H1 (cell line): ENCODE results near the gene CAMTA1. TPM values are rescaled to one million over a fixed set of nuclear protein-coding genes. Genes with fewer than 3 reads are reported as not detected.
A peak's percentile ranks its signal among the peaks of the same experiment; 100 is the strongest.

Source experiments
- CTCF ChIA-PET: fragments of 300-600 bp; sonication (Branson Sonifier 250); formaldehyde crosslinking; loops from one replicate; lab custom pipeline; 2021; ENCODE audit not compliant: partially characterized antibody; lab: Charles Lee
- POLR2A ChIA-PET: fragments of 300-600 bp; sonication (Branson Sonifier 250); formaldehyde crosslinking; loops from one replicate; lab custom pipeline; 2021; ENCODE audit warnings: inconsistent platforms; ENCODE audit not compliant: partially characterized antibody; lab: Charles Lee
- DNase-seq, 2 experiments: peaks; one replicate each; pipeline versions ENCODE4 v3.0.0 to v3.0.0-alpha.2; 2010 to 2022; ENCODE audit warnings: low spot score in 2 of 2, low read depth in 1 of 2, mixed read lengths in 1 of 2
- FAIRE-seq: peaks from 2 replicates; lab custom pipeline; 2011; peaks lifted over from hg19 to GRCh38; lab: Jason Lieb, UNC
- H2AFZ ChIP-seq: 2 replicates; pipeline ENCODE4 v1.8.1; 2012; ENCODE audit warnings: low read length, inconsistent platforms
- H2AK5ac ChIP-seq: 2 replicates; pipeline ENCODE4 v1.6.1; 2013; ENCODE audit warnings: low read depth, low read length
- H2BK120ac ChIP-seq: replicated peaks from 2 replicates; pipeline ENCODE3; 2013; ENCODE audit warnings: low read depth, low read length, inconsistent platforms
- H2BK12ac ChIP-seq: 2 replicates; pipeline ENCODE4 v1.6.1; 2013; ENCODE audit warnings: low read depth, low read length
- H2BK15ac ChIP-seq: 2 replicates; pipeline ENCODE4 v1.6.1; 2013; ENCODE audit warnings: low read length
- H2BK20ac ChIP-seq: 2 replicates; pipeline ENCODE4 v1.6.1; 2013; ENCODE audit warnings: low read length
- H2BK5ac ChIP-seq: 2 replicates; pipeline ENCODE4 v1.6.1; 2013; ENCODE audit warnings: low read depth, low read length
- H3K14ac ChIP-seq: 2 replicates; pipeline ENCODE4 v1.6.1; 2013; ENCODE audit warnings: inconsistent platforms; ENCODE audit not compliant: insufficient read length
- H3K18ac ChIP-seq: 2 replicates; pipeline ENCODE4 v1.6.1; 2013; ENCODE audit warnings: low read length; ENCODE audit errors: extremely low read depth
- H3K23ac ChIP-seq: 2 replicates; pipeline ENCODE4 v1.6.1; 2013; ENCODE audit warnings: inconsistent platforms; ENCODE audit not compliant: insufficient read length
- H3K23me2 ChIP-seq: 2 replicates; pipeline ENCODE4 v1.6.1; 2013; ENCODE audit warnings: low read depth, low read length
- H3K27ac ChIP-seq: 2 replicates; pipeline ENCODE4 v1.6.1; 2011; ENCODE audit warnings: low read depth, low read length, inconsistent platforms
- H3K27me3 ChIP-seq, 4 experiments: replicated peaks in 1 of 4; 1 replicate in 1 of 4; 2 replicates in 3 of 4; pipeline versions ENCODE4 v1.6.1 to v1.8.1; 2011 to 2013; ENCODE audit warnings: low read length in 3 of 4, mild to moderate bottlenecking in 3 of 4, inconsistent platforms in 2 of 4, mixed read lengths in 2 of 4, moderate library complexity in 1 of 4; ENCODE audit not compliant: control insufficient read depth in 3 of 4, insufficient read depth in 3 of 4; ENCODE audit errors: extremely low read depth in 1 of 4
- H3K36me3 ChIP-seq, 4 experiments: 2 replicates each; pipeline versions ENCODE4 v1.6.1 to v1.8.1; 2011 to 2013; ENCODE audit warnings: mild to moderate bottlenecking in 4 of 4, low read length in 3 of 4, moderate library complexity in 2 of 4, control low read depth in 1 of 4, inconsistent platforms in 1 of 4; ENCODE audit not compliant: insufficient read depth in 4 of 4, control insufficient read depth in 2 of 4
- H3K4ac ChIP-seq: replicated peaks from 2 replicates; pipeline ENCODE3; 2013; ENCODE audit warnings: low read length, low read depth, mixed read lengths, inconsistent platforms; ENCODE audit not compliant: insufficient read length
- H3K4me1 ChIP-seq, 4 experiments: replicated peaks in 1 of 4; 1 replicate in 1 of 4; 2 replicates in 3 of 4; pipeline versions ENCODE4 v1.6.1 to v1.8.1; 2011 to 2013; ENCODE audit warnings: low read length in 3 of 4, inconsistent platforms in 2 of 4, mixed read lengths in 1 of 4; ENCODE audit not compliant: insufficient read depth in 4 of 4, control insufficient read depth in 3 of 4
- H3K4me2 ChIP-seq, 2 experiments: 2 replicates each; pipeline versions ENCODE4 v1.6.1 to v1.8.1; 2011 to 2013; ENCODE audit warnings: low read depth in 2 of 2, low read length in 2 of 2, control low read depth in 1 of 2, inconsistent platforms in 1 of 2, mild to moderate bottlenecking in 1 of 2; ENCODE audit not compliant: insufficient read depth in 1 of 2
- H3K4me3 ChIP-seq, 4 experiments: fragments of 200-600, 300-600 bp in 1 of 4; sonication (generic), shearing (Covaris generic), sonication (Bioruptor Twin) in 1 of 4; 2 replicates each; pipeline versions ENCODE4 v1.5.1 to v1.8.1; 2011 to 2016; ENCODE audit warnings: low read length in 4 of 4, low read depth in 3 of 4, control low read depth in 2 of 4, inconsistent platforms in 2 of 4, mild to moderate bottlenecking in 2 of 4, mixed read lengths in 1 of 4, moderate library complexity in 1 of 4; ENCODE audit not compliant: insufficient read depth in 2 of 4; ENCODE audit errors: extremely low read depth in 1 of 4
- H3K56ac ChIP-seq: replicated peaks from 2 replicates; pipeline ENCODE3; 2013; ENCODE audit warnings: low read depth, mild to moderate bottlenecking, mixed read lengths, low read length, inconsistent platforms; ENCODE audit not compliant: insufficient read length
- H3K79me1 ChIP-seq: 2 replicates; pipeline ENCODE4 v1.6.1; 2013; ENCODE audit warnings: low read depth, low read length, control low read depth
- H3K79me2 ChIP-seq, 2 experiments: 2 replicates each; pipeline versions ENCODE4 v1.6.1 to v1.8.1; 2012 to 2013; ENCODE audit warnings: low read length in 2 of 2, mild to moderate bottlenecking in 2 of 2, inconsistent platforms in 1 of 2; ENCODE audit not compliant: insufficient read depth in 2 of 2, control insufficient read depth in 1 of 2
- H3K9ac ChIP-seq, 4 experiments: replicated peaks in 1 of 4; 1 replicate in 1 of 4; 2 replicates in 3 of 4; pipeline versions ENCODE4 v1.6.1 to v1.8.1; 2011 to 2013; ENCODE audit warnings: low read depth in 3 of 4, low read length in 3 of 4, control low read depth in 2 of 4, mild to moderate bottlenecking in 2 of 4, moderate library complexity in 2 of 4, inconsistent platforms in 1 of 4; ENCODE audit errors: extremely low read depth in 1 of 4
- H3K9me3 ChIP-seq, 2 experiments: 2 replicates each; pipeline versions ENCODE4 v1.6.1 to v1.8.1; 2012 to 2013; ENCODE audit warnings: mild to moderate bottlenecking in 2 of 2, moderate library complexity in 2 of 2, control low read depth in 1 of 2, inconsistent platforms in 1 of 2, low read depth in 1 of 2, low read length in 1 of 2, mixed read lengths in 1 of 2; ENCODE audit not compliant: insufficient read depth in 2 of 2
- H4K20me1 ChIP-seq, 2 experiments: replicated peaks in 1 of 2; 2 replicates each; pipeline versions ENCODE3 to v1.8.1; 2011 to 2013; ENCODE audit warnings: inconsistent platforms in 2 of 2, low read length in 2 of 2, mild to moderate bottlenecking in 1 of 2; ENCODE audit not compliant: insufficient read depth in 2 of 2, control insufficient read depth in 1 of 2
- H4K5ac ChIP-seq: 2 replicates; pipeline ENCODE4 v1.6.1; 2013; ENCODE audit warnings: low read length, low read depth, mixed read lengths, inconsistent platforms; ENCODE audit not compliant: insufficient read length
- H4K8ac ChIP-seq: 2 replicates; pipeline ENCODE4 v1.8.0; 2013; ENCODE audit warnings: mild to moderate bottlenecking, moderate library complexity, low read length, inconsistent platforms; ENCODE audit not compliant: insufficient read depth; ENCODE audit errors: extremely low read depth
- H4K91ac ChIP-seq: replicated peaks from 2 replicates; pipeline ENCODE3; 2013; ENCODE audit warnings: low read length, mixed read lengths, inconsistent platforms; ENCODE audit not compliant: insufficient read length
- CBX5 ChIP-seq: fragments of 300-800, 300-1000 bp; sonication (generic); IDR thresholded peaks from 2 replicates; pipeline ENCODE4 v1.7.1; 2016; ENCODE audit warnings: antibody characterized with exemption, low read length, low read depth
- CBX8 ChIP-seq: fragments of 300-800, 300-1000 bp; sonication (generic); IDR thresholded peaks from 2 replicates; pipeline ENCODE4 v1.7.1; 2016; ENCODE audit warnings: low read depth, low read length, borderline replicate concordance
- CEBPB ChIP-seq: IDR thresholded peaks from 2 replicates; pipeline ENCODE4 v1.6.1; 2012; ENCODE audit warnings: low read depth, low read length
- CHD1 ChIP-seq: IDR thresholded peaks from 2 replicates; pipeline ENCODE4 v1.6.1; 2012; ENCODE audit warnings: low read depth, low read length, improper control_type of control experiment
- EGR1 ChIP-seq: IDR thresholded peaks from 2 replicates; pipeline ENCODE4 v1.6.1; 2011; ENCODE audit warnings: low read depth, low read length, borderline replicate concordance
- KDM4A ChIP-seq: IDR thresholded peaks from one replicate; pipeline ENCODE4 v1.7.1; 2012; ENCODE audit warnings: low read depth, mild to moderate bottlenecking, moderate library complexity, low read length, inconsistent platforms; ENCODE audit not compliant: severe bottlenecking
- MAFK ChIP-seq: IDR thresholded peaks from 2 replicates; pipeline ENCODE4 v1.6.1; 2012; ENCODE audit warnings: low read depth, mild to moderate bottlenecking, improper control_type of control experiment, low read length
- NANOG ChIP-seq: IDR thresholded peaks from 2 replicates; pipeline ENCODE4 v1.6.1; 2011; ENCODE audit warnings: low read length, low read depth, mild to moderate bottlenecking, inconsistent platforms; ENCODE audit not compliant: insufficient read depth, poor library complexity, severe bottlenecking
- PHF8 ChIP-seq: fragments of 200-600 bp; sonication (generic); conservative IDR thresholded peaks from 2 replicates; pipeline ENCODE4 v1.7.1; 2012; ENCODE audit warnings: low read depth, mild to moderate bottlenecking, inconsistent platforms, low read length, moderate library complexity
- SRF ChIP-seq: IDR thresholded peaks from 2 replicates; pipeline ENCODE4 v1.6.1; 2011; ENCODE audit warnings: mild to moderate bottlenecking, low read depth, low read length, moderate library complexity
- SUZ12 ChIP-seq: fragments of 200-600 bp; sonication (generic); IDR thresholded peaks from 2 replicates; pipeline ENCODE4 v1.6.1; 2012; ENCODE audit warnings: mild to moderate bottlenecking, inconsistent platforms, low read length, moderate library complexity, mixed read lengths
- TAF7 ChIP-seq: optimal IDR thresholded peaks from 2 replicates; pipeline ENCODE3; 2011; ENCODE audit warnings: low read depth, mild to moderate bottlenecking, inconsistent platforms, low read length, moderate library complexity, borderline replicate concordance
- TBP ChIP-seq: IDR thresholded peaks from 2 replicates; pipeline ENCODE4 v1.6.1; 2011; ENCODE audit warnings: low read depth, low read length, improper control_type of control experiment
- ZNF274 ChIP-seq: IDR thresholded peaks from 2 replicates; pipeline ENCODE4 v1.7.0; 2012; ENCODE audit warnings: low read length, borderline replicate concordance; ENCODE audit errors: extremely low read depth
- WGBS, 2 experiments: shearing (Covaris generic) in 1 of 2; methylation state at CpG; one replicate each; pipeline versions ENCODE4 v1.1.6 to v1.1.7; 2013 to 2015; ENCODE audit warnings: low lambda C conversion rate in 2 of 2, mixed read lengths in 2 of 2, inconsistent platforms in 1 of 2, low coverage in 1 of 2, missing lambda C conversion rate in 1 of 2; ENCODE audit not compliant: insufficient replicate concordance in 2 of 2, insufficient coverage in 1 of 2, insufficient read length in 1 of 2; ENCODE audit errors: extremely low coverage in 1 of 2, missing lambda C conversion rate in 1 of 2; 5-methylcytosine and 5-hydroxymethylcytosine counted together
- polyA plus RNA-seq, 7 experiments: library from polyadenylated mRNA; depleted of rRNA in 3 of 7; stranded (reverse) in 5 of 7; unstranded in 2 of 7; fragments of >200 nt in 5 of 7; fragments of 200-250 nt in 2 of 7; gene quantifications; 1 replicate in 5 of 7; 2 replicates in 1 of 7; 4 replicates in 1 of 7; pipeline versions ENCODE4 v1.2.1 to v1.2.3, GENCODE V29; 2011 to 2013; ENCODE audit warnings: missing spikeins in 2 of 7, mixed read lengths in 2 of 7
- total RNA-seq: library from RNA; stranded (reverse); fragmentation: NEBNext Ultra II Directional; extraction: Animal tissue kit (Norgen Biotek cat#: 25700); gene quantifications from 2 replicates; pipeline ENCODE4 v1.2.1, GENCODE V29; 2021

The CAMTA1 gene
- total and polyA plus RNA-seq, 2 of the 8 experiments (the other 6 are each of a cell fraction or from before 2014, with no cell fraction given) = 65.0 to 119 TPM

DNA sequence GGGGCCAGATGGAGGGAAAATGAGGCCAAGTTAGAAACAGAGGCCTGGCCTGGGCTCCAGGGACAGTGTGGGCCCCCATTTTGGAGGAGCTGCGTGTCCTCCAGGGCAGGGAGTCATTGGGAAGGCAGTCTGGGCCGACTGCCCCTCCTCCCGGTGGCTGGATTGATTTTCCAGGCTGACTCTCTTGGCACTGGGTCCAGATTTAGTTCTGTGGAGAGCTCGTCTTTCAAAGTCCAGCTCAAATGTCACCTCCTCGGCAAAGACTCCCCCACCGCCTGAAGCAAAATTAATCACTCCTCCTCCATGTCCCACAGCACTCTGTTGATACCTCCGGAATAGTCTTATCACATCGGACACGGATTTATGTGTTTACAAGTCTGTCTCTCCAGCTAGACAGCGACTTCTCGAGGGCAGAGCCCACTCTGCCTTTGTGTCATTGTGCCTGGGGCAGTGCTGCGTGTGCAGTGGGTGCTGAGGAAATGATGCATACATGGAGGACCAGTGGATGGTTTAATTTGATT, 175.1 kb downstream of the CAMTA1 start:
- H2BK5ac ChIP-seq = no peak overlapping the region
- no peaks in the 10 kb centered on the region for H3K79me1 ChIP-seq
- H3K9ac ChIP-seq = no peak overlapping the region; a peak in 1 of 7 replicates
- H3K27ac ChIP-seq = no peak overlapping the region
- H2BK12ac ChIP-seq = no peak overlapping the region
- H2BK20ac ChIP-seq = no peak overlapping the region
- WGBS, 2 experiments = 83% methylated on average over 12 of the region's 12 CpGs; no CpG with 5 or more reads in 1 of the 2 experiments
- H3K4me2 ChIP-seq = no peak overlapping the region; a peak in 1 of 4 replicates
- no peak for DNase-seq
- ChIA-PET CTCF (interaction anchor here (0.7 to 1.6 kb wide), 6 partner anchors 36 to 247 kb away, joined by 3 to 7 read pairs (median 3); no protein-coding TSS in a partner anchor), POLR2A (no interaction called here)
- H2AFZ ChIP-seq = no peak overlapping the region
- no peaks in the 10 kb centered on the region for H4K20me1 ChIP-seq
- H3K23me2 ChIP-seq = peaks cover 10% of the 10 kb centered on the region; the same call in 1 of the 2 replicates
- H3K18ac ChIP-seq = no peak overlapping the region
- H2BK120ac ChIP-seq = no peak overlapping the region
- 0 out of 2 replicates have a peak overlapping the region, but pooled peaks have one; percentile 6 for H2AK5ac ChIP-seq
- H2BK15ac ChIP-seq = peak overlapping the region; percentile 65; the same call in 1 of the 2 replicates
- H3K27me3 ChIP-seq = no peaks in the 10 kb centered on the region; a peak in 1 of 7 replicates
- no peak overlapping the region for H4K5ac ChIP-seq
- no peak overlapping the region for H3K23ac ChIP-seq
- FAIRE-seq = no peak
- H3K14ac ChIP-seq = no peak overlapping the region
- H3K4me3 ChIP-seq = no peak overlapping the region
- no peak overlapping the region for H3K56ac ChIP-seq
- no peak overlapping the region for H4K91ac ChIP-seq
- no peaks in the 10 kb centered on the region for H3K36me3 ChIP-seq
- no peak overlapping the region for H3K4ac ChIP-seq
- H3K9me3 ChIP-seq = no peaks in the 10 kb centered on the region
- no peaks in the 10 kb centered on the region for H3K79me2 ChIP-seq
- peaks cover 11 to 40% (median 22%) of the 10 kb centered on the region in 4 experiments for H3K4me1 ChIP-seq
- H4K8ac ChIP-seq = peak overlapping the region; percentile 71; the same call in 1 of the 2 replicates
- no peak for TF ChIP-seq PHF8
- TF ChIP-seq CBX8 = no peak
- no peak for TF ChIP-seq KDM4A
- no peak for TF ChIP-seq TAF7
- no peak for TF ChIP-seq MAFK
- no peak for TF ChIP-seq CEBPB
- TF ChIP-seq CHD1 = no peak
- TF ChIP-seq CBX5 = no peak
- TF ChIP-seq NANOG = no peak
- TF ChIP-seq SRF = no peak
- TF ChIP-seq SUZ12 = no peak
- TF ChIP-seq TBP = no peak
- no peak for TF ChIP-seq ZNF274
- no peak for TF ChIP-seq EGR1
